PFSK-1 (cell line): Measurements from ENCODE around the gene RIC8A.

Experiments
- POLR2AphosphoS5 ChIP-seq: IDR thresholded peaks from 2 replicates; pipeline ENCODE4 v1.6.1; 2012; ENCODE audit warnings: low read depth, mild to moderate bottlenecking, control low read depth, low read length, moderate library complexity
- TAF1 ChIP-seq: IDR thresholded peaks from 2 replicates; pipeline ENCODE4 v1.6.1; 2012; ENCODE audit warnings: low read length, control low read depth, borderline replicate concordance; ENCODE audit not compliant: insufficient read depth

GRCh38 chr11:217704-218103, 10.2 kb downstream of the RIC8A start:
- no peak for TF ChIP-seq POLR2AphosphoS5
- no peak for TF ChIP-seq TAF1
